Small intestine (tissue), 7 donors: Measurements from ENCODE around the gene PAOX. TPM values are rescaled to one million over a fixed set of nuclear protein-coding genes. Genes with fewer than 3 reads are reported as not detected.
A peak's percentile ranks its signal among the peaks of the same experiment; 100 is the strongest.
"Not testable (repeated sequence)": the region's sequence is repeated elsewhere in the genome, so short reads cannot be mapped to it uniquely, and the experiment has no call there.

Source experiments
- DNase-seq, 2 donors: peaks; one replicate each; pipeline versions ENCODE4 v3.0.0 to v3.0.0-alpha.2; 2013
- FAIRE-seq: peaks from 2 replicates; lab custom pipeline; 2012; peaks lifted over from hg19 to GRCh38; lab: Jason Lieb, UNC
- H3K27ac ChIP-seq, 3 donors: one replicate each; pipeline ENCODE4 v1.5.1; 2013; ENCODE audit warnings: low read length in 2 of 3, mild to moderate bottlenecking in 2 of 3, control low read depth in 1 of 3, inconsistent platforms in 1 of 3, low read depth in 1 of 3, moderate library complexity in 1 of 3
- H3K27me3 ChIP-seq, 3 donors: one replicate each; pipeline ENCODE4 v1.6.1; 2013; ENCODE audit warnings: low read length in 3 of 3, inconsistent platforms in 1 of 3; ENCODE audit not compliant: control insufficient read depth in 3 of 3, insufficient read depth in 3 of 3
- H3K36me3 ChIP-seq, 3 donors: one replicate each; pipeline ENCODE4 v1.6.1; 2013; ENCODE audit warnings: low read length in 3 of 3, inconsistent platforms in 1 of 3, low read depth in 1 of 3, mild to moderate bottlenecking in 1 of 3, moderate library complexity in 1 of 3; ENCODE audit not compliant: control insufficient read depth in 3 of 3, insufficient read depth in 2 of 3
- H3K4me1 ChIP-seq, 3 donors: one replicate each; pipeline ENCODE4 v1.6.1; 2013; ENCODE audit warnings: low read length in 2 of 3, inconsistent platforms in 1 of 3, low read depth in 1 of 3, mild to moderate bottlenecking in 1 of 3, moderate library complexity in 1 of 3; ENCODE audit not compliant: control insufficient read depth in 3 of 3, insufficient read depth in 2 of 3
- H3K4me3 ChIP-seq, 3 donors: one replicate each; pipeline ENCODE4 v1.5.1; 2013; ENCODE audit warnings: low read length in 3 of 3, control low read depth in 1 of 3, inconsistent platforms in 1 of 3, low read depth in 1 of 3, mild to moderate bottlenecking in 1 of 3, moderate library complexity in 1 of 3
- H3K9me3 ChIP-seq, 2 donors: one replicate each; pipeline ENCODE4 v1.6.1; 2013; ENCODE audit warnings: low read depth in 1 of 2, low read length in 1 of 2; ENCODE audit not compliant: control insufficient read depth in 2 of 2, insufficient read depth in 1 of 2
- WGBS, 3 donors: extraction: QIAGEN DNeasy Blood & Tissue Kit; methylation state at CpG; one replicate each; pipeline ENCODE4 v1.1.7; 2013; 5-methylcytosine and 5-hydroxymethylcytosine counted together
- polyA plus RNA-seq, 4 donors: library from polyadenylated mRNA; stranded (reverse) in 3 of 4; unstranded in 1 of 4; fragments of 200-250 nt in 3 of 4; fragments of 120-200 nt in 1 of 4; gene quantifications; one replicate each; pipeline versions ENCODE4 v1.2.1 to v1.2.3, GENCODE V29; 2013
- donor health status: healthy with polysubstance abuse.
- donor health status: control.
- donor health status: control.
- donor health status: Bipolar disorder and iron deficiency.
- donor health status: healthy.

The PAOX gene
- polyA plus RNA-seq, 4 donors = 7.9 to 40.8 (median 11.4) TPM

DNA sequence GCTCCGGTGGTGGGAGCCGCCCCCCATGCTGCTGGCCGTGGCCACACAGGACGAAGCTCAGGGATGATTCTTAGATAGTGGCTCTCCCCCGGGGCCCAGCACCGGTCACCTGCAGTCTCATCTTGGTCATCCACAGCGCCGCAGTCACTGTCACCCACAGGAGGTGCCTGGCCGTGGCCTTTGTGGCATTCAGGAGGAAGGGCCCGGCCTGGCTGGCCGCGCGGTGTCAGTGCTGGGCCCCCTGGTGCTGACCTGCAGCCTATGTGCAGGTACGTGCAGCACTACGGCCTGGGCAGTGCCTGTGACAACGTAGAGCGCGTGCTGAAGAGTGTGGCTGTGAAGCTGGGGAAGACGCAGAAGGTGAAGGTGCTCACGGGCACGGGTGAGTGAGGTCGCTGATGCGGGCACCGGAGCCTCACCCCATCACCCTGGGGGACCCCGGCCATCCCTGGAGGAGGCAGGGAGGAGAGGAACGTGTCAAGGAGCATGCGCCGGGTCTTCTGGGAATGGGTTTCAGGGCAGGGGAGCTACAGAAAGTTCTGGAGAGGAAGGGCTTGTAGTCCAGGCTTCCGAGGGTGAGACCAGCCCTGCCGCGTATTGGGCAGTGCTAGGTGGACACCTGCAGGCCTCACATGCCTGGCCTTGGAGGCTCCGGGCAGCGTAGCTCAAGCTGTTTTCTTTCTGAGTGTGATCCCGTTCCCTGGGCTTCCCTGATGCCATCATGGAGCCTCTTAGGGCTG, 40.3 kb downstream of the PAOX start:
- no peak overlapping the region for H3K4me3 ChIP-seq
- H3K9me3 ChIP-seq = peaks cover 0 to 11% of the 10 kb centered on the region in 2 donors
- H3K36me3 ChIP-seq = peaks cover 7 to 47% (median 12%) of the 10 kb centered on the region in 3 donors
- peaks cover 0 to 7% (median 4%) of the 10 kb centered on the region in 3 donors for H3K27me3 ChIP-seq
- no peak for DNase-seq
- no peak overlapping the region for H3K27ac ChIP-seq
- H3K4me1 ChIP-seq = no peaks in the 10 kb centered on the region
- FAIRE-seq = no peak
- 93 to 95% (median 94%) methylated on average over 33 to 34 of the region's 34 CpGs for WGBS, 3 donors

DNA sequence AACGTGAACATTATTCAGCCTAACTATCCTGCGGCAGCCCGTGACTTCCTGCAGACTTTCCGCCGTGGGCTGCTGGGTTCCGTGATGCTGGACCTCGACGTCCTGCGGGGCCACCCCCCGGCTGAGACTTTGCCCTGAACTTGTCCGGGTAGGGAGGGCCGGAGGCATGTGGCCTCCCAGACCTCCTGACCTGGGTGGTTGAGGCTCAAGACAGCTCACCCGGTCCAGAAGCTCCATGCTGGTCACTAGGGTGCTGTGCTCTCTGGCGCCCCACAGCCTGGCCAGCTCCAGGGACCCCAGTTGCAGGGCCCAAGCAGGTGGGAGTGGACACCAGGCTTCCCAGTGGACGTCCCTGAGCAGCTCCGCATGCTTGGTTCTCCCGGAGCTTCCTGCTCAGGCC, 41.0 kb downstream of the PAOX start:
- FAIRE-seq = no peak
- DNase-seq = no peak
- H3K9me3 ChIP-seq = peaks cover 0 to 9% of the 10 kb centered on the region in 2 donors
- peaks cover 0 to 7% (median 4%) of the 10 kb centered on the region in 3 donors for H3K27me3 ChIP-seq
- WGBS, 3 donors = 91 to 94% (median 91%) methylated on average over 17 of the region's 17 CpGs
- H3K4me3 ChIP-seq = no peak overlapping the region
- H3K36me3 ChIP-seq = peaks cover 6 to 45% (median 12%) of the 10 kb centered on the region in 3 donors
- H3K4me1 ChIP-seq = no peaks in the 10 kb centered on the region
- H3K27ac ChIP-seq = no peak overlapping the region

DNA sequence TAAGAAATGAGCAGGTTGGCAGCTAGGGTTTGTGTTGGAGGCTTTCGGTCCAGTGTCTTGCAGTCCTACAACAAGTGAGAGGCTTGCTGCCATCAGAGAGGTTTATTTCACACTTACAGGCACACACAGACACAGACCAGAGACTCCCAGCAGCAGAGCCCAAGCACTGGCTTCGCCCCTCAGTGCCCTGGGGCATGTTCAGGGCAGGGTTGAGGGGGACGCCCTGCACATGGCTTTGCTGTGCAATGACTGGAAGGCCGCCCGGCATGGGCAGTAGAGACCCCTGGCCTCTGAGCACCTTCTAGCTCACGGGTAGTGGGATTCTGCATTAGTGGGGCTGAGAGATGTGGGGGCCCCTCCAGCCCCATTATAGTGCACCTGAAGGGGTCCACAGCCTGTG, 41.5 kb downstream of the PAOX start:
- no peak for FAIRE-seq
- WGBS, 3 donors = 90 to 98% (median 94%) methylated on average over 6 of the region's 6 CpGs
- Histone ChIP-seq H3K4me1 (no peaks in the 10 kb centered on the region), H3K27ac (no peak overlapping the region), H3K9me3 (peaks cover 0 to 4% of the 10 kb centered on the region in 2 donors), H3K27me3 (peaks cover 0 to 7% (median 4%) of the 10 kb centered on the region in 3 donors), H3K36me3 (peaks cover 5 to 41% (median 8%) of the 10 kb centered on the region in 3 donors), H3K4me3 (no peak overlapping the region)
- no peak for DNase-seq

DNA sequence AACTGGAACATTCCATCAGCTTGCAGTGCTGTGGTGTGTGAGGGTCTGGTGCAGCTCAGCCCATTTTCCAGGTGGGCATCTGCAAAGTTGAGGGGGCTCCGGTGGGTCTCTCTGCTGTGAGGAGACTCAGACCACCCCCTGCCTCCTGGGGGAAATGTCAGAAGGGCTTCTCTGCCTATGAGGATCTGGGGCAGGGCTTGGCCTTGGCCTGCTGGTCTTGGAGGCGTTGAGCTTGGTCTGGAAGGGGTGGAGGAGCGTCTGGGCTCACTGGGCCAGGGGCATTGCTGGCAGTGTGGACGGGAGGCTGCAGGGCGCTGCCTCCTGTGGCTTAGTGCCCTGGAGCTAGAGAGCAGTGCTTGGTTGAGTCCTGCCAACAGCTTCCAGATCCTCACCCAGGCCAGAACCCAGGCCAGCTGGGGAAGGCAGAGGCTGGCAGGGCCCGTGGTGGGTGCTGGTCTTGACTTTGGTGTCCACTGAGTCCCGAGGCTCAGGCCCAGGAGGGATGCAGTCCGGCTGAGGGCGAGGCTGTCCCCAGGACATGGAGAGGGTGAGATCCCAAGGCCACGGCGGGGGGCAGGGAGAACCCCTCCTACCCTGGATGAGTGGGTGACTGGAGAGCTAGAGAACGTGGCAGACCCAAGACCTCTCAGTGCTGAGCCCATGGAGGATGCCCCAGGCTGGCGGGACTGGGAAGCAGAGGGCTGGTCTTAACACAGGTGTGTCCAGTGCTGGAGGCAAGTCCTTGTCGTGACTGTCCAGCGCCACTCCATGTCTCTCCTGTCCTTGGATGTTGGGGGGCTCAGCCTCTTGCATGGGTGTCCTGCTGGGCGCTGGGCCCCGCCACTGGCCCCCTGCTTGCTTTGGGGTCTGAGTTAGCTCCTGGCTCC, 42.5 kb downstream of the PAOX start:
- H3K4me3 ChIP-seq = no peak overlapping the region
- 81 to 88% (median 84%) methylated on average over 12 to 16 of the region's 17 CpGs for WGBS, 3 donors
- no peaks in the 10 kb centered on the region for H3K9me3 ChIP-seq
- H3K27ac ChIP-seq = no peak overlapping the region
- no peak for DNase-seq
- peaks cover 0 to 7% (median 4%) of the 10 kb centered on the region in 3 donors for H3K27me3 ChIP-seq
- peaks cover 5 to 39% (median 7%) of the 10 kb centered on the region in 3 donors for H3K36me3 ChIP-seq
- H3K4me1 ChIP-seq = no peaks in the 10 kb centered on the region
- no peak for FAIRE-seq

- Histone ChIP-seq H3K9me3 (no peaks in the 10 kb centered on the region), H3K4me3 (no peak overlapping the region), H3K27me3 (peaks cover 0 to 7% (median 4%) of the 10 kb centered on the region in 3 donors), H3K36me3 (peaks cover 5 to 39% (median 7%) of the 10 kb centered on the region in 3 donors), H3K27ac (no peak overlapping the region), H3K4me1 (no peaks in the 10 kb centered on the region)
- 81 to 87% (median 83%) methylated on average over 16 of the region's 16 CpGs for WGBS, 3 donors
- no peak for FAIRE-seq
- no peak for DNase-seq
Observed at GRCh38 chr10:133422223-133422806, 43.3 kb downstream of the PAOX start.

DNA sequence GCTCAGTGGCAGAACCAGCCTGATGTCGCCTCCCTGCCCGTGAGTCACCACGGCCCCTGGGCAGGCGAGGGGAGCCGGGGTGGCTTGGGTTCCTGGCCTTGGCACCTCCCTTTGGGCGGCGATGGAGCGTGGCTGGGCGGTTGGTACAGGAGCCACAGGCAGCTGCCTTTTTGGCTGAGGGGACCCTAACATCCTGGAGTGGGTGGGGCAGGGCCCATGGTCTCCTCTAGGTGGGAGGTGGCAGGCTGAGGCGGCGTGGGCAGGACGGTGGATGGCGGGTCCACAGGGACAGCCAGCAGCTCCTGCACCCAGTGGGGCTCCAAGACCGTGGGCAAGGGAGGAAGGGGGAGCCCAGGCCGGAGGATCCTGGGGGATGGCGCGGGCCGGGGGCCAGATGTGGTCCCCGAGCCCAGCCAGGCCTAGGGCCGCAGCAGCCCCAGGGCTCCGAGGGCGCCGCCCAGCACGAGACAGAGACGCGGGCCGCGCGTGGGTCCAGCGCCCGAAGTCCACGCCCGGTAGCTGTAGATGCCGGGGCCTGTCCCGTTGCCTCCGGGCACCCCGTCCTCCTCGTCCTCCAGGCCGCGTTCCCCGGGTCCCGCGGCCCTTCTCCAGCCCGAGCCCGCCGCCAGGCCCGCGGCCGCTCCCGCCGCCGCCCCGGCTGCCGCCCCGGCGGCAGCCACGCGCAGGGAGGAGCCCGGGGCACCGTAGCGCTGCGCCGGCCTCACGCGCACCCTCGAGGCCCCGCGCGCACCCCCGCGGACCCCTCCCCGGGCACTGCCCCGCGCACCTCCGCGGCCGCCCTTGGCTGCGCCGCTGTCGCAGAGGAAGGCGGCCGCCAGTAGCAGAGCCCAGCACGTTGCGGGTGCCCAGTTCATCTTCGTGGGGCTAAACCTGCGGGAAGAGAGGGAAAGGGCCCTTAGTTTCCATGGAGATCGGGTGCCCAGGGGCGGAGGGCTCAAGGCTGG, 44.0 kb downstream of the PAOX start:
- DNase-seq (no peak), FAIRE-seq (no peak)

GRCh38 chr10:133424102-133424501, 45.0 kb downstream of the PAOX start:
- not testable (repeated sequence) for H3K9me3 ChIP-seq, H3K4me3 ChIP-seq, DNase-seq, H3K27ac ChIP-seq, H3K27me3 ChIP-seq, FAIRE-seq, H3K4me1 ChIP-seq
- H3K36me3 ChIP-seq = peaks cover 5 to 26% (median 7%) of the 10 kb centered on the region in 3 donors
- WGBS, 3 donors = 25% methylated on average over 17 of the region's 46 CpGs; no CpG with 5 or more reads in 2 of the 3 donors

More for the DNA sequence above, 44.0 kb downstream of the PAOX start:
- Histone ChIP-seq H3K27me3 (peaks cover 0 to 7% (median 4%) of the 10 kb centered on the region in 3 donors), H3K4me1 (no peaks in the 10 kb centered on the region), H3K36me3 (peaks cover 5 to 36% (median 7%) of the 10 kb centered on the region in 3 donors), H3K4me3 (peak overlapping the region in 1 of 3 donors; percentile 39), H3K27ac (no peak overlapping the region), H3K9me3 (peaks cover 0 to 1% of the 10 kb centered on the region in 2 donors)
- WGBS, 3 donors = 13 to 15% (median 15%) methylated on average over 45 to 88 of the region's 88 CpGs
